Heart right ventricle (tissue), 16 donors: ENCODE results near the gene CMSS1. TPM values are rescaled to one million over a fixed set of nuclear protein-coding genes. Genes with fewer than 3 reads are reported as not detected.

Experiments used
- ATAC-seq, 8 donors: fragments of 200-7000 bp; cut with Tn5 transposase; one replicate each; pipeline ENCODE4 v1.9.1; 2020; ENCODE audit warnings: mild to moderate bottlenecking in 8 of 8, moderate library complexity in 8 of 8, moderate number of reproducible peaks in 1 of 8
- DNase-seq, 2 donors: peaks; one replicate each; pipeline ENCODE4 v3.0.0-alpha.2; 2020
- H3K27ac ChIP-seq, 10 donors: fragments of 200-600 bp; sonication (generic) in 2 of 10; one replicate each; pipeline versions ENCODE4 v1.5.0 to v1.8.0; 2020 to 2022; ENCODE audit warnings: mild to moderate bottlenecking in 3 of 10
- H3K27me3 ChIP-seq, 7 donors: fragments of 200-600 bp; one replicate each; pipeline ENCODE4 v1.8.0; 2021 to 2022; ENCODE audit warnings: mild to moderate bottlenecking in 2 of 7
- H3K36me3 ChIP-seq, 9 donors: fragments of 200-600 bp; sonication (generic) in 1 of 9; one replicate each; pipeline versions ENCODE4 v1.5.0 to v1.8.0; 2020 to 2022; ENCODE audit warnings: mild to moderate bottlenecking in 2 of 9
- H3K4me1 ChIP-seq, 9 donors: fragments of 200-600 bp; sonication (generic) in 1 of 9; one replicate each; pipeline versions ENCODE4 v1.5.0 to v1.8.0; 2020 to 2022; ENCODE audit warnings: mild to moderate bottlenecking in 4 of 9
- H3K4me3 ChIP-seq, 10 donors: fragments of 200-600 bp; sonication (generic) in 2 of 10; one replicate each; pipeline versions ENCODE4 v1.5.0 to v1.8.0; 2020 to 2022; ENCODE audit warnings: mild to moderate bottlenecking in 7 of 10, moderate library complexity in 2 of 10
- H3K9me3 ChIP-seq, 11 donors: fragments of 200-600 bp in 10 of 11; sonication (generic) in 2 of 11; one replicate each; pipeline versions ENCODE4 v1.5.0 to v1.8.0; 2013 to 2022; ENCODE audit warnings: mild to moderate bottlenecking in 2 of 11, control low read depth in 1 of 11, moderate library complexity in 1 of 11
- CTCF ChIP-seq, 9 donors: fragments of 200-600 bp; sonication (generic) in 2 of 9; IDR thresholded peaks; one replicate each; pipeline versions ENCODE4 v1.5.0 to v1.8.0; 2021 to 2022; ENCODE audit warnings: antibody characterized with exemption in 9 of 9, mild to moderate bottlenecking in 5 of 9, moderate library complexity in 1 of 9
- WGBS, 2 donors: extraction: QIAGEN DNeasy Blood & Tissue Kit; methylation state at CpG; one replicate each; pipeline ENCODE4 v1.1.7; 2013; ENCODE audit warnings: inconsistent platforms in 1 of 2; 5-methylcytosine and 5-hydroxymethylcytosine counted together
- intact Hi-C, 10 donors: fragments of 100-400 bp; cut with DNase I; formaldehyde crosslinking; loops; one replicate each; pipeline versions ENCODE4 v1.11.1 to v1.14.2; 2022
- polyA plus RNA-seq, 2 donors: library from polyadenylated mRNA; stranded (reverse); fragments of 200-250 nt; gene quantifications; one replicate each; pipeline ENCODE4 v1.2.3, GENCODE V29; 2013
- total RNA-seq, 10 donors: library from RNA; stranded (reverse); fragmentation: NEBNext Ultra II Directional in 3 of 10; extraction: Animal tissue kit (Norgen Biotek cat#: 25700) in 3 of 10; gene quantifications; one replicate each; pipeline versions ENCODE4 v1.2.1 to v1.2.4, GENCODE V29; 2021 to 2023
- donor health status: Arrhythmogenic right ventricular cardiomyopathy.
- donor health status: ischemic (EF 13 %, LVEDD 7.1; RV severe dilation, severe dysfunction).
- donor health status: healthy with polysubstance abuse.
- donor health status: DM: no; HTN: yes; CAD: no.
- donor health status: DM: no; HTN: no; CAD: no.
- donor health status: ischemic (EF 25% LVEDD 6.9; RV normal size, moderate dysfunction).
- donor health status: ischemic (EF 25% LVEDD 5.7; RV mildly dilated, moderate dysfunction).
- donor health status: healthy.
- donor health status: DM: yes; HTN: yes; CAD: no.
- donor health status: Ischemic cardiomyopathy.
- donor health status: ischemic (EF 35%, LVEDD 5.7; RV mildly dilated, moderate dysfunction).
- donor health status: nonischemic (EF 11% LVEDD 7.7; RV severe dilation, severe dysfunction).
- donor health status: DM: yes; HTN: yes; CAD: no.
- donor health status: PGD.
- donor health status: ischemic (EF 29% LVEDD 5.4; RV normal size, mild dysfunction).
- donor health status: nonischemic (EF 23%, LVEDD 6.1; RV moderate dilation, normal function).

The CMSS1 gene
- total and polyA plus RNA-seq, 12 donors, result 24.6 to 45.4 (median 34.6) TPM

- no peak for ATAC-seq
- TF ChIP-seq CTCF (IDR thresholded peaks at IDR 0.05), result no peak
- intact Hi-C loops, result no loop called here
- Histone ChIP-seq H3K27me3 (no peaks in the 10 kb centered on the region), H3K27ac (no peak overlapping the region), H3K4me3 (no peak overlapping the region), H3K4me1 (peaks cover 0 to 4% (median 2%) of the 10 kb centered on the region in 9 donors), H3K36me3 (peaks cover 0 to 4% (median 0%) of the 10 kb centered on the region in 9 donors), H3K9me3 (peaks cover 0 to 19% (median 13%) of the 10 kb centered on the region in 11 donors)
- no peak for DNase-seq
- WGBS, 2 donors, result 93 to 100% methylated on average over 1 of the region's 1 CpG
Observed at GRCh38 chr3:100144255-100144866, 326.7 kb downstream of the CMSS1 start.

GRCh38 chr3:100149130-100149529 lies 331.5 kb downstream of the CMSS1 start:
- Histone ChIP-seq H3K4me3 (no peak overlapping the region), H3K27me3 (no peaks in the 10 kb centered on the region), H3K27ac (peak overlapping the region in 6 of 10 donors; percentile 57 to 76 (median 66)), H3K9me3 (no peaks in the 10 kb centered on the region), H3K4me1 (peaks cover 0 to 29% (median 11%) of the 10 kb centered on the region in 9 donors), H3K36me3 (peaks cover 0 to 4% (median 0%) of the 10 kb centered on the region in 9 donors)
- ATAC-seq (no peak), DNase-seq (no peak)
- WGBS, 2 donors, result 66 to 80% methylated on average over 2 of the region's 2 CpGs
- intact Hi-C loops, result no loop called here
- TF ChIP-seq CTCF (IDR thresholded peaks at IDR 0.05), result no peak

- H3K27ac ChIP-seq, result peak overlapping the region in 8 of 10 donors; percentile 5 to 76 (median 65)
- peak in 6 of 8 donors; percentile 16 to 40 (median 30) for ATAC-seq
- H3K4me3 ChIP-seq, result no peak overlapping the region
- TF ChIP-seq CTCF (IDR thresholded peaks at IDR 0.05), result no peak
- H3K27me3 ChIP-seq, result no peaks in the 10 kb centered on the region
- peaks cover 0 to 3% (median 0%) of the 10 kb centered on the region in 11 donors for H3K9me3 ChIP-seq
- peaks cover 0 to 4% (median 0%) of the 10 kb centered on the region in 9 donors for H3K36me3 ChIP-seq
- WGBS, 2 donors, result 72 to 82% methylated on average over 6 of the region's 6 CpGs
- DNase-seq, result no peak
- intact Hi-C loops, result no loop called here
- peaks cover 0 to 29% (median 11%) of the 10 kb centered on the region in 9 donors for H3K4me1 ChIP-seq
Observed at GRCh38 chr3:100149713-100150415, 332.2 kb downstream of the CMSS1 start.

GRCh38 chr3:100150473-100150872 lies 332.8 kb downstream of the CMSS1 start:
- H3K36me3 ChIP-seq, result peaks cover 0 to 4% (median 0%) of the 10 kb centered on the region in 9 donors
- TF ChIP-seq CTCF (IDR thresholded peaks at IDR 0.05), result no peak
- H3K27me3 ChIP-seq, result no peaks in the 10 kb centered on the region
- H3K27ac ChIP-seq, result peak overlapping the region in 8 of 10 donors; percentile 5 to 78 (median 70)
- peaks cover 0 to 29% (median 11%) of the 10 kb centered on the region in 9 donors for H3K4me1 ChIP-seq
- H3K4me3 ChIP-seq, result no peak overlapping the region
- ATAC-seq (peak; percentile 62 to 91 (median 82)), DNase-seq (no peak)
- WGBS, 2 donors, result 75% methylated on average over 1 of the region's 1 CpG
- intact Hi-C loops, result no loop called here
- peaks cover 0 to 9% (median 5%) of the 10 kb centered on the region in 11 donors for H3K9me3 ChIP-seq
